ENCODE measurements around the gene TRAPPC11. TPM values are rescaled to one million over a fixed set of nuclear protein-coding genes. Genes with fewer than 3 reads are reported as not detected.

Gene TRAPPC11
- total RNA-seq, 1 experiment from 2014 or later = 15.6 TPM

- no peak overlapping the region for H3K4me3 ChIP-seq (replicated peaks in 1 of 2; ENCODE audit: low read depth in 1 of 2, low read length in 2 of 2)
- H3K36me3 ChIP-seq (ENCODE audit: control insufficient read depth in 1 of 2, insufficient read depth in 2 of 2, low read length in 2 of 2) = no peaks in the 10 kb centered on the region
- DNase-seq (ENCODE audit: low read depth, low spot score) (no peak), ATAC-seq (no peak)
- no peaks in the 10 kb centered on the region for H3K9me2 ChIP-seq (ENCODE audit: insufficient read depth)
- H3K9ac ChIP-seq (ENCODE audit: low read length) = no peak overlapping the region
- H3K27me3 ChIP-seq (ENCODE audit: insufficient read depth, low read length) = no peaks in the 10 kb centered on the region
- H3K79me2 ChIP-seq (ENCODE audit: insufficient read depth, low read length) = no peaks in the 10 kb centered on the region
- TF ChIP-seq CEBPB (IDR thresholded peaks at IDR 0.05; ENCODE audit: low read depth) (no peak), FOSL1 (IDR thresholded peaks at IDR 0.05; ENCODE audit: low read depth) (no peak), EGR1 (IDR thresholded peaks at IDR 0.05; ENCODE audit: low read depth) (no peak)
- ChIA-PET CTCF (no interaction called here), RAD21 (ENCODE audit: low non-redundant PET in 1 of 2, low total read pairs in 2 of 2, uncharacterized antibody in 2 of 2, unreplicated experiment in 2 of 2) (no interaction called here), POLR2A (no interaction called here)
- no peaks in the 10 kb centered on the region for H4K20me1 ChIP-seq (ENCODE audit: insufficient read depth)
- no peaks in the 10 kb centered on the region for H3K9me3 ChIP-seq (ENCODE audit: control insufficient read depth in 1 of 2, insufficient read depth in 1 of 2, low read depth in 1 of 2, low read length in 2 of 2)
- no peak overlapping the region for H3K4me2 ChIP-seq (ENCODE audit: low read length)
- intact Hi-C loops (cut with micrococcal nuclease) = no loop called here
- no peak overlapping the region for H3K27ac ChIP-seq (ENCODE audit: low read depth, low read length)
- H3K4me1 ChIP-seq (ENCODE audit: control insufficient read depth in 1 of 2, insufficient read depth in 2 of 2, low read length in 2 of 2) = no peaks in the 10 kb centered on the region
- no peak overlapping the region for H2AFZ ChIP-seq (ENCODE audit: low read depth, low read length, poor library complexity, severe bottlenecking)
- no TSS peak for BruUV-seq (replicated peaks)
These were observed 99.8 kb downstream of the TRAPPC11 start for GRCh38 chr4:183758758-183759447.

- intact Hi-C loops (cut with micrococcal nuclease) = no loop called here
- H3K9me2 ChIP-seq (ENCODE audit: insufficient read depth) = no peaks in the 10 kb centered on the region
- H3K4me3 ChIP-seq (replicated peaks in 1 of 2; ENCODE audit: low read depth in 1 of 2, low read length in 2 of 2) = no peak overlapping the region
- CTCF ChIA-PET = no interaction called here
- H4K20me1 ChIP-seq (ENCODE audit: insufficient read depth) = no peaks in the 10 kb centered on the region
- RAD21 ChIA-PET (ENCODE audit: low non-redundant PET in 1 of 2, low total read pairs in 2 of 2, uncharacterized antibody in 2 of 2, unreplicated experiment in 2 of 2) = no interaction called here
- H3K27me3 ChIP-seq (ENCODE audit: insufficient read depth, low read length) = no peaks in the 10 kb centered on the region
- H2AFZ ChIP-seq (ENCODE audit: low read depth, low read length, poor library complexity, severe bottlenecking) = no peak overlapping the region
- POLR2A ChIA-PET = no interaction called here
- DNase-seq (ENCODE audit: low read depth, low spot score) (no peak), ATAC-seq (no peak)
- H3K79me2 ChIP-seq (ENCODE audit: insufficient read depth, low read length) = no peaks in the 10 kb centered on the region
- no peaks in the 10 kb centered on the region for H3K9me3 ChIP-seq (ENCODE audit: control insufficient read depth in 1 of 2, insufficient read depth in 1 of 2, low read depth in 1 of 2, low read length in 2 of 2)
- no TSS peak for BruUV-seq (replicated peaks)
- H3K4me1 ChIP-seq (ENCODE audit: control insufficient read depth in 1 of 2, insufficient read depth in 2 of 2, low read length in 2 of 2) = no peaks in the 10 kb centered on the region
- no peak overlapping the region for H3K9ac ChIP-seq (ENCODE audit: low read length)
- no peak overlapping the region for H3K4me2 ChIP-seq (ENCODE audit: low read length)
- H3K27ac ChIP-seq (ENCODE audit: low read depth, low read length) = no peak overlapping the region
- no peaks in the 10 kb centered on the region for H3K36me3 ChIP-seq (ENCODE audit: control insufficient read depth in 1 of 2, insufficient read depth in 2 of 2, low read length in 2 of 2)
- TF ChIP-seq EZH2phosphoT487 (IDR thresholded peaks at IDR 0.05; ENCODE audit: borderline replicate concordance) (no peak), POLR2A (IDR thresholded peaks at IDR 0.05; ENCODE audit: borderline replicate concordance, extremely low read depth, insufficient read depth, insufficient read length) (no peak), RAD21 (IDR thresholded peaks at IDR 0.05; ENCODE audit: low read depth) (no peak), ELF1 (IDR thresholded peaks at IDR 0.05; ENCODE audit: borderline replicate concordance, low read depth) (no peak), YY1 (IDR thresholded peaks at IDR 0.05; ENCODE audit: extremely low read depth, insufficient replicate concordance, low read depth, low read length) (no peak), SP1 (IDR thresholded peaks at IDR 0.05; ENCODE audit: low read depth) (no peak), EGR1 (IDR thresholded peaks at IDR 0.05; ENCODE audit: low read depth) (no peak), ZBTB33 (IDR thresholded peaks at IDR 0.05; ENCODE audit: extremely low read depth, insufficient replicate concordance, low read length) (no peak), CBX3 (IDR thresholded peaks at IDR 0.05; ENCODE audit: low read depth) (no peak), EZH2 (IDR thresholded peaks at IDR 0.05) (no peak), ZNF274 (IDR thresholded peaks at IDR 0.05; ENCODE audit: low read depth, low read length) (no peak)
- TF ChIP-seq, protein P1, sequence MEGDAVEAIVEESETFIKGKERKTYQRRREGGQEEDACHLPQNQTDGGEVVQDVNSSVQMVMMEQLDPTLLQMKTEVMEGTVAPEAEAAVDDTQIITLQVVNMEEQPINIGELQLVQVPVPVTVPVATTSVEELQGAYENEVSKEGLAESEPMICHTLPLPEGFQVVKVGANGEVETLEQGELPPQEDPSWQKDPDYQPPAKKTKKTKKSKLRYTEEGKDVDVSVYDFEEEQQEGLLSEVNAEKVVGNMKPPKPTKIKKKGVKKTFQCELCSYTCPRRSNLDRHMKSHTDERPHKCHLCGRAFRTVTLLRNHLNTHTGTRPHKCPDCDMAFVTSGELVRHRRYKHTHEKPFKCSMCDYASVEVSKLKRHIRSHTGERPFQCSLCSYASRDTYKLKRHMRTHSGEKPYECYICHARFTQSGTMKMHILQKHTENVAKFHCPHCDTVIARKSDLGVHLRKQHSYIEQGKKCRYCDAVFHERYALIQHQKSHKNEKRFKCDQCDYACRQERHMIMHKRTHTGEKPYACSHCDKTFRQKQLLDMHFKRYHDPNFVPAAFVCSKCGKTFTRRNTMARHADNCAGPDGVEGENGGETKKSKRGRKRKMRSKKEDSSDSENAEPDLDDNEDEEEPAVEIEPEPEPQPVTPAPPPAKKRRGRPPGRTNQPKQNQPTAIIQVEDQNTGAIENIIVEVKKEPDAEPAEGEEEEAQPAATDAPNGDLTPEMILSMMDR (IDR thresholded peaks at IDR 0.05 in 2 of 3, conservative IDR thresholded peaks at IDR 0.05 in 1 of 3; ENCODE audit: borderline replicate concordance in 1 of 3, insufficient read depth in 1 of 3, low read depth in 2 of 3, low read length in 2 of 3) = no peak
- TF ChIP-seq, protein P2, sequence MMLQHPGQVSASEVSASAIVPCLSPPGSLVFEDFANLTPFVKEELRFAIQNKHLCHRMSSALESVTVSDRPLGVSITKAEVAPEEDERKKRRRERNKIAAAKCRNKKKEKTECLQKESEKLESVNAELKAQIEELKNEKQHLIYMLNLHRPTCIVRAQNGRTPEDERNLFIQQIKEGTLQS (IDR thresholded peaks at IDR 0.05) = no peak
- TF ChIP-seq, protein P3, sequence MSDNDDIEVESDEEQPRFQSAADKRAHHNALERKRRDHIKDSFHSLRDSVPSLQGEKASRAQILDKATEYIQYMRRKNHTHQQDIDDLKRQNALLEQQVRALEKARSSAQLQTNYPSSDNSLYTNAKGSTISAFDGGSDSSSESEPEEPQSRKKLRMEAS (IDR thresholded peaks at IDR 0.05) = no peak
These were observed 101.2 kb downstream of the TRAPPC11 start for GRCh38 chr4:183760326-183760725.
